Gastroesophageal sphincter (tissue), 3 donors: ENCODE data around the gene FN1.

Source experiments
- EP300 ChIP-seq: sonication (generic); formaldehyde crosslinking; IDR thresholded peaks from one replicate; pipeline ENCODE4 v1.6.1; 2017; ENCODE audit warnings: antibody characterized with exemption, mild to moderate bottlenecking
- POLR2AphosphoS5 ChIP-seq: sonication (generic); formaldehyde crosslinking; IDR thresholded peaks from one replicate; pipeline ENCODE4 v1.6.1; 2017; ENCODE audit warnings: antibody characterized with exemption
- TF ChIP-seq, protein P1 (sequence below), 4 experiments: fragments of 200-600 bp in 2 of 4; fragments of 450-650 bp in 2 of 4; sonication (generic) in 1 of 4; IDR thresholded peaks; one replicate each; pipeline ENCODE4 v1.5.1; 2017 to 2019; ENCODE audit warnings: antibody characterized with exemption in 4 of 4, mild to moderate bottlenecking in 2 of 4, moderate library complexity in 2 of 4

- TF ChIP-seq, protein P1, sequence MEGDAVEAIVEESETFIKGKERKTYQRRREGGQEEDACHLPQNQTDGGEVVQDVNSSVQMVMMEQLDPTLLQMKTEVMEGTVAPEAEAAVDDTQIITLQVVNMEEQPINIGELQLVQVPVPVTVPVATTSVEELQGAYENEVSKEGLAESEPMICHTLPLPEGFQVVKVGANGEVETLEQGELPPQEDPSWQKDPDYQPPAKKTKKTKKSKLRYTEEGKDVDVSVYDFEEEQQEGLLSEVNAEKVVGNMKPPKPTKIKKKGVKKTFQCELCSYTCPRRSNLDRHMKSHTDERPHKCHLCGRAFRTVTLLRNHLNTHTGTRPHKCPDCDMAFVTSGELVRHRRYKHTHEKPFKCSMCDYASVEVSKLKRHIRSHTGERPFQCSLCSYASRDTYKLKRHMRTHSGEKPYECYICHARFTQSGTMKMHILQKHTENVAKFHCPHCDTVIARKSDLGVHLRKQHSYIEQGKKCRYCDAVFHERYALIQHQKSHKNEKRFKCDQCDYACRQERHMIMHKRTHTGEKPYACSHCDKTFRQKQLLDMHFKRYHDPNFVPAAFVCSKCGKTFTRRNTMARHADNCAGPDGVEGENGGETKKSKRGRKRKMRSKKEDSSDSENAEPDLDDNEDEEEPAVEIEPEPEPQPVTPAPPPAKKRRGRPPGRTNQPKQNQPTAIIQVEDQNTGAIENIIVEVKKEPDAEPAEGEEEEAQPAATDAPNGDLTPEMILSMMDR (IDR thresholded peaks at IDR 0.05), result no peak
- TF ChIP-seq POLR2AphosphoS5, result no peak
- TF ChIP-seq EP300, result no peak
Observed at GRCh38 chr2:215422676-215423075, 13.2 kb downstream of the FN1 start.
